Measurements from ENCODE around the gene ANKRD22. TPM values are rescaled to one million over a fixed set of nuclear protein-coding genes. Genes with fewer than 3 reads are reported as not detected.

ANKRD22 gene
- total and polyA plus RNA-seq, 2 of the 8 experiments (the other 6 are each of a cell fraction or from before 2014, with no cell fraction given): 0.68 TPM; not detected in 1

DNA sequence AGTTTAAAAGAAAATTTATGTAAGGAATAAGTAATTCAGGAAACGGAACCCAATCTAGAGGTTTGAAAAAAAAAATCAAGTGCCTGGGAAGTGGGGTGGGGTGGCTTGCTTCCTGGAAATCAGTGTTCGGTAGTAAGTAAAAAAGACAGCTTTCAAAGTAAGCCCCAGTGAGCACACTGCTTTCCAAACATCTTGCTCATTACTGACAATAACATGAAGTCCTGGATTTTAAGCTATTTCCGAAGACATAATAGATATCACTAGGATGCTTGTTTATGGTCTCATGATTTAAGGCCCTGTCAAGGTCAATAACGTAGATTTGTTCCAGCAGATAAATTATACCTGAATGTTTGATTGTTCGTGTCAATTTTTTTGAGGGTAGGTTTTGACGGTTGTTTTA lies 29.7 kb upstream of the ANKRD22 start:
- Histone ChIP-seq H3K27ac (ENCODE audit: low read depth, low read length) (no peak overlapping the region), H3K56ac (replicated peaks; ENCODE audit: insufficient read length, low read depth, low read length) (no peak overlapping the region), H3K9me3 (ENCODE audit: insufficient read depth in 2 of 2, low read depth in 1 of 2, low read length in 1 of 2) (no peaks in the 10 kb centered on the region), H3K9ac (replicated peaks in 1 of 4; ENCODE audit: extremely low read depth in 1 of 4, low read depth in 3 of 4, low read length in 3 of 4) (no peak overlapping the region), H3K23me2 (ENCODE audit: low read depth, low read length) (peaks cover 10% of the 10 kb centered on the region; the same call in 1 of the 2 replicates), H4K8ac (ENCODE audit: extremely low read depth, insufficient read depth, low read length) (no peak overlapping the region), H4K20me1 (replicated peaks in 1 of 2; ENCODE audit: control insufficient read depth in 1 of 2, insufficient read depth in 2 of 2, low read length in 2 of 2) (no peaks in the 10 kb centered on the region), H2AFZ (ENCODE audit: low read length) (no peak overlapping the region), H3K4me1 (replicated peaks in 1 of 4; ENCODE audit: control insufficient read depth in 3 of 4, insufficient read depth in 4 of 4, low read length in 3 of 4) (peaks cover 0 to 6% (median 2%) of the 10 kb centered on the region in 4 experiments; a peak in 3 of 7 replicates), H2BK120ac (replicated peaks; ENCODE audit: low read depth, low read length) (no peak overlapping the region), H3K36me3 (ENCODE audit: control insufficient read depth in 2 of 4, insufficient read depth in 4 of 4, low read length in 3 of 4) (no peaks in the 10 kb centered on the region), H3K14ac (ENCODE audit: insufficient read length) (no peak overlapping the region), H2BK15ac (ENCODE audit: low read length) (no peak overlapping the region), H3K79me2 (ENCODE audit: control insufficient read depth in 1 of 2, insufficient read depth in 2 of 2, low read length in 2 of 2) (no peaks in the 10 kb centered on the region), H3K23ac (ENCODE audit: insufficient read length) (no peak overlapping the region), H4K91ac (replicated peaks; ENCODE audit: insufficient read length, low read length) (no peak overlapping the region), H2BK12ac (ENCODE audit: low read depth, low read length) (no peak overlapping the region), H2BK20ac (ENCODE audit: low read length) (no peak overlapping the region), H3K27me3 (replicated peaks in 1 of 4; ENCODE audit: control insufficient read depth in 3 of 4, extremely low read depth in 1 of 4, insufficient read depth in 3 of 4, low read length in 3 of 4) (peaks cover 0 to 3% (median 1%) of the 10 kb centered on the region in 4 experiments; a peak in 1 of 7 replicates), H4K5ac (ENCODE audit: insufficient read length, low read depth, low read length) (no peak overlapping the region), H3K4ac (replicated peaks; ENCODE audit: insufficient read length, low read depth, low read length) (no peak overlapping the region), H3K18ac (ENCODE audit: extremely low read depth, low read length) (no peak overlapping the region), H3K79me1 (ENCODE audit: low read depth, low read length) (no peaks in the 10 kb centered on the region), H2BK5ac (ENCODE audit: low read depth, low read length) (no peak overlapping the region), H3K4me2 (ENCODE audit: insufficient read depth in 1 of 2, low read depth in 2 of 2, low read length in 2 of 2) (peak overlapping the region; percentile 89 to 92), H3K4me3 (ENCODE audit: extremely low read depth in 1 of 4, insufficient read depth in 2 of 4, low read depth in 3 of 4, low read length in 4 of 4) (peak overlapping the region; percentile 70 to 81 (median 77)), H2AK5ac (ENCODE audit: low read depth, low read length) (no peak overlapping the region)
- DNase-seq (ENCODE audit: low read depth in 1 of 2, low spot score in 2 of 2) (no peak), FAIRE-seq (no peak)
- 83% methylated on average over 6 of the region's 6 CpGs; no CpG with 5 or more reads in 1 of the 2 experiments for WGBS, 2 experiments (ENCODE audit: extremely low coverage in 1 of 2, insufficient coverage in 1 of 2, insufficient read length in 1 of 2, insufficient replicate concordance in 2 of 2, low coverage in 1 of 2, low lambda C conversion rate in 2 of 2, missing lambda C conversion rate in 1 of 2)
- CTCF ChIA-PET (ENCODE audit: partially characterized antibody): interaction anchor here (0.7 to 1.8 kb wide), 4 partner anchors 25 to 53 kb away, joined by 3 to 5 read pairs (median 4); no protein-coding TSS in a partner anchor
- POLR2A ChIA-PET (ENCODE audit: partially characterized antibody): interaction anchor here (0.7 to 2.0 kb wide), 3 partner anchors 8 to 1019 kb away, joined by 3 to 5 read pairs (median 4); no protein-coding TSS in a partner anchor
- TF ChIP-seq GABPA (IDR thresholded peaks at IDR 0.05; ENCODE audit: borderline replicate concordance, insufficient read depth, low read length) (no peak), TEAD4 (IDR thresholded peaks at IDR 0.05; ENCODE audit: low read depth, low read length) (no peak), RAD21 (IDR thresholded peaks at IDR 0.05 in 1 of 2, conservative IDR thresholded peaks at IDR 0.05 in 1 of 2; ENCODE audit: low read depth in 2 of 2, low read length in 2 of 2) (no peak), TCF12 (IDR thresholded peaks at IDR 0.05; ENCODE audit: low read depth, low read length) (no peak)
